ENCODE data around the gene SND1.

DNA sequence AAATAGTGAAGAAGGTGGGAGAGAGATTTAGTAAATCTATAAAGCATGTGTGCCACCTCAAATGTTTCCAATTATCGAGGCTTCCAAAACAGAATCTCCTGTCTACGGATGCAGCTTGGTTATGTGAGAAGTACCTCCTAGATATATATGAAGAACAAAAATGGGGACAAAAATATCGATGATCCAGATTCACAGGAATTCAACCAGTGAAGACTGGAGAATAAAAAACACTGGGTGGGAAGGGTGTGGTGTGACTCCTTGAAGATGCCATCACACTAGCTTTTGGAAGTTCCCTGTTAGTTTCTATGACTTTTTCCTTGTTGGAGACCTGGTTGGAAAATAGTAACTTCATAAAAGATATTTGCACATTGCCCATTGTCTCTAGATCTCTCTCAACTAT is 226.8 kb downstream of the SND1 start:
- TF ChIP-seq POLR2AphosphoS5 (IDR thresholded peaks at IDR 0.05) (no peak), POLR2A (IDR thresholded peaks at IDR 0.05) (no peak)
